Stimulated activated CD4-positive, alpha-beta T cell treated with anti-CD3 and anti-CD28 coated beads, TNF-alpha, amount 100 ng/mL, for 48 hours (primary cell): ENCODE results near the gene PRDM16.

Experiments used
- DNase-seq, 3 donors: peaks; one replicate each; pipeline ENCODE4 v3.0.0-alpha.2; 2020; ENCODE audit warnings: low read depth in 3 of 3

The PRDM16 gene

GRCh38 chr1:3243304-3243703 is 174.3 kb downstream of the PRDM16 start:
- no peak for DNase-seq

DNA sequence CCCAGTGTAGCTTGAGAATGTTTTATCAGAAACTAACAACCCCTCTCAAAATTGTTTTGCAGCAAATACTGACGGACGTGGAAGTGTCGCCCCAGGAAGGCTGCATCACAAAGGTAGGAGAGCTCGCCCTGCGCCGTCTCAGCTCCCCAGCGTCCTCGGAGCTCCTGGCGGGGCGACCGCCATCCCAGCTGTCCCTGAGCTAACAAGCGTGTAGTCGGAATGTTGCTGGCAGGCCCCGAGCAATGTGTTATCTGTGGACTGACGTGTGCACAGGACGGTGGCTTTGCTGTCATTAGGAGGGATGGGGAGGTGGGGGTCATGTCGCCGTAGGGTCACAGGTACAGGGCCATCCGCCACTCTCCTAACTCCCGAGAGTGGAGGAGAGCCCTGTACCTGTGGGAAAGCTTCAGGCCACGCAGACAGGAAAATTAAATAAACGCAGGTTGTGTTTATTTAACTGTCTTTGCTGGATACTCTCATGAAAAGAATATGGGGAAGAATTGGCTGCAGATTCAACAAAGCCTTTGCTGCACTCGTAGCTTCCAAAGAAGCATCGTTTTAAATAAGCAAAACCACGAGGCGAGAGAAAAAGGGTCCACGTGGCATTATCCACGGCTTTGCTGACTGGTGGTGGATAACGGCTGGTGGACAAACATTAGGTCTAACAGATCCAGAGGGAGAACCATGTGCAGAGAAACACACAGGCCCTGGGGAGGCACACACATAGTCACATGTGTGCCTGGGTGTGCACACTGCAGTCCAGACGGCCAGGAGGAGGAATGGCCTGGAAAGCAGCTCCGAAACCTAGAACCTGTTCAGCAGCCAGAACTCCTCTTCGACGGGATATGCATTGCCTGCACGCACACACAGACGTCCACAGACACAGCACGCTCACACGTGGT is 175.3 kb downstream of the PRDM16 start:
- no peak for DNase-seq

GRCh38 chr1:3244927-3245315 is 175.9 kb downstream of the PRDM16 start:
- no peak for DNase-seq

GRCh38 chr1:3245344-3245743 is 176.3 kb downstream of the PRDM16 start:
- DNase-seq = no peak

DNA sequence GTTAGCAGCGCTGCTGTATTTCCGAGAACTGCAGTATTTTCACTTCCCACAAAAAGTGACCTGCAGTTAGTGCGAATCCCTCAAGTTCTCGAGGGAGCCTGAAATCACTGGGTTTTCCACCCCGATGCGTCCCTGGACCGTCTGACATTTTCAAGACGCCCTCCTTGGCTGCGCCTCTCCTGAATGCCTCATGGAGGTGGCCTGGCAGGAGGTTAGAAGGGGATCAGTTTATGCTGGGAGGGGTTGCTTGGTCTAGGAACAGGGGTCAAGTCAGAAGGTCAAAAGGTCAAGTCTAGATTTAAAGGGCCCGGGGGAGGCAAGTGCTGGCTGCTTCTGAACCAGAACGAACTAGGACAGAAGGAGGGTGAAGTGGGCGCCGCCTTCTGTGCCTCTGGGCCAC is 176.8 kb downstream of the PRDM16 start:
- DNase-seq = no peak

DNA sequence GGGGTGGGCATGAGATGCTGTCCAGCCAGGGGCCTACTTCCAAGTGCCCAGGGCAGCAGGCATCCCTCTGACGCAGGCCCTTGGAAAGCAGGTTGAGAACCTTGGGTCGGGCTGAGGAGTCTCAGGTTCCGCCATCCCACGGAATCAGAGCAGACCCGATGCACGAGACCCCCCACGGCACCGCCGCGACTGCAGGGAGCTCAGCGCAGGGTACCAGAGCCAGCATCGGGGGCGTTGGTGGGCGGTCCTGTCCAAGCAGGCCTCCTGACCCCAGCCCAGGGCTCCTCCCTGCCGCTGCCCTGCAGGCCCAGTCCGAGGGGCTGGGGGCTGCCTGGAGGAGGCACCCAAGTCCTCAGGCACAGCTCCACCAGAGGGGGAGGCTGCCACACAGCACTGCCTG is 177.2 kb downstream of the PRDM16 start:
- no peak for DNase-seq

GRCh38 chr1:3247521-3248121 is 178.6 kb downstream of the PRDM16 start:
- DNase-seq = no peak

DNA sequence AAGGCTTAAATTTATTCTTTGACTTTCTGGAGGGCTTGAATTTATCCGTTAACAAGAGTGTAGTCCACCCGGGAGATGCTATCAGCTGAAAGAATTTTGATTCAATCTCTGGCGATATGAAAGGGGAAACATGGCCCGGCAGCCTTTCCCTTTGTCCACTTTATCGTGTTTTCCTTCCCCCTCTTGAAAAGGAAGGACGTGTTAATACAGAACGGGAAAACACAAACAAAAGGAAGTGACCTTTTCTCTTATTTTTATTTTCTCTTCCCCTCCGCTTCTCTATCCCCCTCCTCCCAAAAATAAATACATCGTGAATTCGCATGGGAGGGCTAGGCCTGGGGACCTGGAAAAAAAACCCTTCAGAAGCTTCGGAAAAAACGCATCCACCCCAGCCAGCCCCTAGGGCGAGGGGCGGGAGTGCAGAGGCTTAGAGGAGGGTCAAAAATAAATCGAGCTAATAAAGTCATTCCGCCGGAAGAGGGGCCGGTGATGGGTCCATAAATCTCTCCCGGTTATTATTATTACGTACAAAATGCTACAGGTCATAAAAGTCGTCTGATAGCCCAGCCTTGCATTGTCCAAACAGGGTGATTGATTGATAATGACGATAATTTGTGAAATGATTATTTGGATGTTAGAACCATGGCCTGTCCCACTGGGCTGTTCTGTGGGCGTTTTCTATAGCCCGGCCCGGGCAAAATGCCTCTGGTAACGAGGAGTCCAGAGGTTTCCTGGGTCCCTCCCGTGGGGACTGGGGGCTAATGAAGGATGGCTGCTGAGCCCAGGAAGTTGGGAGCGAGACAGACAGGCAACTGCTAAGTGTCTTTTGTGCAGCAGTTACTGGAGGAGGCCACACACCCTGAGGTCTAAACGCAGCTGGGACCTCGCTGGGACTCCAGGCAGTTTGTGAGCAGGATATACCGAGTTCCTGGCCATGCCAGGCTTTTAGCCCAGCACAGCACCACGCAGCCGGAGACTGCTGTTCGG is 179.4 kb downstream of the PRDM16 start:
- no peak for DNase-seq

DNA sequence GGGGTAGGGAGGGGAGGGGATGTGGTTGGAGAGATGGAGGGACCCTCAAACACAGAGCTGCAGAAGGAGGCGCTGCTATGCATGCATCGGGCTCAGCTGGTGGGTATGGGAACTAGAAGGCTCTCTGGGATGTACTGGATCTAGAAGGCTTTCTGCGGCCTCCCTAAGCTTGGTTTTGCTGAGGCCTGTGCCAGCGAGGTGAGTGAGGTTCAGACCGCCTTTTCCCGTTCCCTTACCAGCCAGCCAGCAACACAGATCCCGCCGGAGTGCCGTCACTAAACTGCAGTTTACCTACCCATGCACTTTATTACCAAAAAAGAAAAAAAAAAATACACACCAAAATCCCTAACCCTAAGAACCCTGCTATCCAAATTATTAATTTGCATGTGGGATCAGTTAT is 180.2 kb downstream of the PRDM16 start:
- no peak for DNase-seq

DNA sequence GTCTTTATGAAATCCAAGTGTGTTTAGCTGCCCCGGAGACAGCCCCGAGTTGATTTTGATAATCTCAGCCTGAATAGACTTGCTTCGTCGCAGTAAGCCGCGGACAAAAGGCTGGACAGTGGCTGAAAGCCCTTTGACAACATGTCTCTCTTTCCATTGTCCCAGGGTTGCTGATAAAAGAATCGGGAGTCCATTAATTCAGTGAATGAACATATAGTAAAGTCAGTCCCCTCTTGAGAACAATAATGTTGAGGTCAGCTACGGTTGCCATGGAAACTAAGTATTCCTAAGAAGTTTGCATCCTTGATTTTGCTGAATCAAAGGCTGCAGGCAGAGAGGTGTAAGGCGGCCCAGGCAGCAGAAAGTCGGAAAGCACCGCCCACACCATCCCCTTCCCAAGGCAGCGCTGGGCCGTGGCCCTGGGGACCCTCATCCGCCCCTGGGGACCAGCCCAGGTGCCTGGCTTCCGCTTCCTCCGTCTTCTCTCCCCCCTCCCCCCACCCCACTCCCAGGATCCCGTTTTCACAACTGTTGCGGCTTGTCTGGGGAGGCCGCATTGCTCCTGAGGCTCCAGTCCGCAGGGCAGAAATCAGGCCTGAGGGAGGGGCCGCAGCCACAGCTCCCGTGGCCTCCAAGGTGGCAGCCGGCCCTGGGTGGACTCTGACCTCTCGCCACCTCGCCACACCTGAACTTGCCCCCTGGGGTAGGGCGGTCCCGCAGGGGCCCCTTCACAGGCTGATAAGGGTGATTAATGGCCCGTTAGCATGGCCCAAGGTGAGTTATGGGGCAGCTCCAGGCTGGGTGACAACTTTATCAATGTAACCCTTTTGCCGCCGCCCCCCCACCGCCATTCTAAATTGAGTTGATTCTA is 180.9 kb downstream of the PRDM16 start:
- no peak for DNase-seq

DNA sequence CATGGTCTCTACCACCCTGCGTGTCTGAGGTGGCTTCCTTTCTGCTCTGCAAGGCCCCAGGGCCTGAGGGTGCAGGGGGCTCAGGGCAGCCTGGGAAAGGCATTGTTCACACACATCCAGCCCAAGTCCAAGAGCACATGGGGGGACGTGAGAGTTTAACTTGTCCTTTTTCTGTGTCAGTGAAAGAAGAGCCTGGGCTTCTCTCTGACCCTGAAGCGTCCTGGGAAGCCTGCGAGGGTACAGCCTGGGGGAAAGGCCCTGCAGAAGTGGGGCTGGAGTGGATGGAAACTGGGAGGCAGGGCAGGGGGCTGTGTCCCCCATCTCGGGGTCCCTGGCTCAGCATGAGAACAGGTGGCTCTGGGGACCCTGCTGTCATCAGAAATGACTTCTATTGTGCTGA is 181.6 kb downstream of the PRDM16 start:
- DNase-seq = no peak

DNA sequence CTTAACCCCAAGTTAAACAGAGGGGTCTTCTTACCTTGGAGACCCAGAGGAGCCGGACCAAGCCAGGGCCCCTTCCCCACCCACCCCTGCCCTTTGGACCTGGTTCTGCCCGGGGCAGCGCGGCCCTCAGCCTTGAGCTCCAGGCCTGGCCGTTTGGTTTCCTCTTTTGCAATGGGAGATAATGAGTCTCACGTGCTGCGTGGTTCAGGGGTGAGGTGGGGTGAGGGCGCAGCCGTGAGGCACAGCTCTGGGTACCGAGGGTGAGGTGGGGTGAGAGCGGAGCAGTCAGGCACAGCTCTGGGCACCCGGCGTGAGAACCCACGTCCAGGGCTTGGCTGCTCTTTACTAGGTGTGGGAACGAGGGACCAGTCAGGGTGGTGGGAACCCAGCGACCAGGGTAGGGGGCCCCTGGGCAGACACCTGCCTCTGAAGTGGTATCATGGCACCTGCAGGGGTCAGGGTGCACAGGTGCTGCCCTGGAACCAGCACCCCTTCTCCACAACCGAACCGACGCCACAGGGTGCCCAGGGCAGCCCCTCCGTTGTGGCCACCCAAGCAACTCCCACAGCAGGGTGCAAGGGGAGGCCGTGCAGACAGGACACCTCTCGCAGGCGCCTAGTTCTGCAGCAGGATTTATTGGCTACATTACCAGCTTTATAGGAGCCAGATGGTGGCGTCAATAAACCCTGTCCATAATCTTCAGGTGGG is 182.2 kb downstream of the PRDM16 start:
- DNase-seq = no peak

GRCh38 chr1:3251807-3252428 is 182.9 kb downstream of the PRDM16 start:
- DNase-seq = no peak

DNA sequence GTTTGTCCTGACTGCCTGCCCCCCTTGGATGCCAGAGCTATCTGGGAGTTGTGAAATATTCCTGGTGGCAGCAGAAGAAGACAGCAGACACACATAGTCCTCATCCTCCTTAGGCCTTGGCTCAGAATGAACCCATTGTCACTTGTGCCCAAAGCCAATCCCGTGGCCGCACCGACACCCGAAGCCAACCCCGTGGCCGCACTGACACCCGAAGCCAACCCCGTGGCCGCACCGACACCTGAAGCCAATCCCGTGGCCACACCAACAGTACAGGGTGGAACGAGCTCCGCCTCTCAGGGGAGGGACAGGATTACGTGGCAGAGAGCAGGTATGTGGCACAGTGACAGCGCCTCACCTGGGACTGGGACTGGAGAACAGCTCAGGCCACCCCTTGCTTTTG is 186.7 kb downstream of the PRDM16 start:
- DNase-seq = no peak

DNA sequence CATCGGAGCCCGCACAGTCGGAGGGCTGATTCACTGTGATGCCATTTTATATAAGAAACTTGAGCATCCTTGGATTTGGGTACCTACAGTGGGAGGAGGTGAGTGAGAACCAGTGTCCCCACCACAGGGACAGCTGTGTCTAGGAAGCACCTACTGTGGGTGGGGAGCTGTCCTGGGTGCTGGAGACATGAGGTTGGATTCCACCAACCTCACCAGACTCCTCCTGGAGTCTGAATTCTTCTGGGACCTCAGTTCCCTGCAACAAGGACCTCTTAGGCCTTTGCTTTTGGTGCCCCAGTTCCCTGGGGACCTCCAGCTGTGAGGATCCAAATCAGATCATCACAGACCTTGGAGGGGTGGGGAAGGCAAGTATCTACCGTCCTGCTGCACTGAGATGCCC is 188.8 kb downstream of the PRDM16 start:
- no peak for DNase-seq

GRCh38 chr1:3258386-3259003 is 189.5 kb downstream of the PRDM16 start:
- no peak for DNase-seq

DNA sequence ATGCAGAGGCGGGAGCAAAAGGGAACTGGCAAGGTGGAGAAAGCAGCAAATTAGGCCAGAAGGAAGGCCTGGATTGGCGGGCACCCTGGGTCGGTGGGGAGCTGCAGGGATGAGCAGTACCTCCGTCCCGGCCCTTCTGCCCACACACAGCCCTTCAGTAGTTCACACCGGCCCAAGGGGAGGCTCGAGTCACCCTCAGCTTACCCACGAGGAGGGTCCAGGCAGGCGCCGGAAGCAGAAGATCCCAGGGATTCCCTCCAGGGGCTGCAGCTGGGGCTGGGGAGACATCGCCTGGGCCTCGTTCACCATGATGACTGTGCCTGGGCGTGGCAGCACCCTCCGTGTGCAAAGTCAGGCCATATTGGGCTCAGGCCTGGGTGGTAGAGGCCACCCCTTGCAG is 190.0 kb downstream of the PRDM16 start:
- no peak for DNase-seq

DNA sequence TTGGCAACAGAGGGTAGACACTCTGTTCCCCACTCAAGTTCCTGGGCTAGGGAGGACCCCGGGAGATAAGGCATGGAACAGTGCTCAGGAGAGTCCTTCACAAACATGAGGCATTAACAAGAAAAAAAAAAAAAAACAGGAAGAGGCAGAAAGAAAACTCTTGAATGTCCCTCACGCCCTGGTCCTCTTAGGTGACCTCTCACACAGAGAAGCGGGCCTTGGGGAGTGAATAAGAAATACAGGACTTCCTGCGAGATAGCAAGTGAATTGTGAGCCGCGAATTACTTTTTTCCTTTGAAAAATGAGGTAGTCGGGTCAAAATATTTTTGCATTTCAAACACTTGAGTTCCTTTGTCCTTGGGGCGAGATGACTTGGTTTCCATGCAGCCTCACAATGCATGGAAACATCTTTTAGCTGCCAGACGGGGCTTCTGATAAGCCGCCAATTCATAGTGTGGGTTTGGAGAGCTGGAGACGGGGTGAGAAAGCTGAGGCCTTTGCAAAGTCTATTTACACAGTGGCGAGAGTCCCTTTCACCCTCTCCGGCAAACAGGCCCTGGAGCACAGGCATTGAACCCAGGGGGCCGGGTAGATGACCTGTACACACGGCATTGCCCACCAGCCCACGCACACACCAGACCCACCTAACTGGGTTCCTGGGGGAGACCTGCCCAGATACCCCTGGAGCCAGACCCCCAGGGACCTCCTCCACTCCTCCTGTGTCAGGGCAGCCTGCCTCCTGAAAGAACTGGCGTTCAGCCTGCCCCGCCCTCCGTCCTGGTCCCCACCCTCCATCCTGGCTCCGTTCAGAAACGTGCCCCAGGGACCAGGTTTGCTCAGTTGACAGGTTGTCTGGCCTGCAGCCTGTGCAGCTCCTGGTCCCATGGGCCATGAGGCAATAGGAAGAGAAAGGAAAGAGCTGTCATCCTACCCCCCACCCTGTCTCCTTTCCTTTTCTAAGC is 192.3 kb downstream of the PRDM16 start:
- DNase-seq = no peak
